Measurements from ENCODE around the gene LYPD6B. TPM values are rescaled to one million over a fixed set of nuclear protein-coding genes. Genes with fewer than 3 reads are reported as not detected.

Gene LYPD6B
- total RNA-seq, 2 donors from 2014 or later = 1.4 TPM; not detected in 1

- no peak overlapping the region for H3K27ac Mint-ChIP-seq
- no peaks in the 10 kb centered on the region for H3K4me1 Mint-ChIP-seq
- H3K36me3 Mint-ChIP-seq (ENCODE audit: low read depth) = peaks cover 4% of the 10 kb centered on the region
- DNase-seq = no peak
- H3K4me3 Mint-ChIP-seq = no peak overlapping the region
- H3K27me3 Mint-ChIP-seq = peaks cover 22% of the 10 kb centered on the region
- H3K9me3 ChIP-seq (ENCODE audit: control insufficient read depth, low read length, poor library complexity, severe bottlenecking) = no peaks in the 10 kb centered on the region
- ATAC-seq = no peak
These were observed 137.5 kb downstream of the LYPD6B start for GRCh38 chr2:149175956-149176355.

DNA sequence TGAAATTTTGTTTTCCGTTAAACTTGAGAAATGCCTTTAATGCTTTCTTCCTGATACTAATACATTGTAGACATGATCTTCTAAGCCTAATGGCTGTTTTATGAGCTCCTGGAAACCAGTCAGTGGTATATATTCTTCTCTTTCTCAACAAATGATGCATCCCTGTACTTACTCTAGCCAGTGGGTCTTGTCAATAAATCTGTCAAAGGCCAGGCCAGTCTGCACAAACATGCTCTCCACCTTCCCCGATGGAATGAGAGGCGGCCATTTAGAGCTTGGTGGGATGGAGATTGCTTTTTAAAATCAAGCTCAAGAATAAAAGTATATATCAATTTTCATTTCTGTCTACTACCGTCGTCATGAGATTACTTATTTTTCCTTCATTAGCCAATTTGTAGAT is 140.1 kb downstream of the LYPD6B start:
- peaks cover 7% of the 10 kb centered on the region for H3K36me3 Mint-ChIP-seq (ENCODE audit: low read depth)
- H3K9me3 ChIP-seq (ENCODE audit: control insufficient read depth, low read length, poor library complexity, severe bottlenecking) = no peaks in the 10 kb centered on the region
- DNase-seq = no peak
- ATAC-seq = no peak
- H3K27me3 Mint-ChIP-seq = peaks cover 24% of the 10 kb centered on the region
- H3K27ac Mint-ChIP-seq = no peak overlapping the region
- H3K4me3 Mint-ChIP-seq = no peak overlapping the region
- no peaks in the 10 kb centered on the region for H3K4me1 Mint-ChIP-seq

- DNase-seq (no peak), ATAC-seq (no peak)
- no peak overlapping the region for H3K27ac Mint-ChIP-seq
- no peaks in the 10 kb centered on the region for H3K9me3 ChIP-seq (ENCODE audit: control insufficient read depth, low read length, poor library complexity, severe bottlenecking)
- H3K36me3 Mint-ChIP-seq (ENCODE audit: low read depth) = peaks cover 7% of the 10 kb centered on the region
- no peak overlapping the region for H3K4me3 Mint-ChIP-seq
- no peaks in the 10 kb centered on the region for H3K4me1 Mint-ChIP-seq
- peaks cover 24% of the 10 kb centered on the region for H3K27me3 Mint-ChIP-seq
These were observed 141.9 kb downstream of the LYPD6B start for GRCh38 chr2:149180226-149180875.

DNA sequence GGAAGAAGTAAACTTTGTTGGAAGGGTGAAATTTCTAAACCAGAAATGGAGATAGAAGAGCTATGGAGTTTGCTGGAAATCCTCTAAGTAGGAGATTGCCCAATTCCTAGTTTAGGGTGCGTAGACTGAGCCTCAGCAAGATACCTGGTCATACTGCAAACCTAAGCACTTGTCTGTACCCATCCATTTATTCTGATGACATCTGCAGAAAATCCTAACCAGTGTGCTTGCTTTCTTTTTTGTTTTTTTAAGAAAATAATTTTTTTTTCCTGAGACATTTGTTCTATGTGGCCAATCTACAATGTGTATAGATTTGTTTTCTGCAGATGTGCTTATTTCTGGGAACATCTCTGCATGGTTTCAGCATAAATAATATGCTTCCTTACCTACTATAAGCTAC is 144.7 kb downstream of the LYPD6B start:
- no peak overlapping the region for H3K27ac Mint-ChIP-seq
- ATAC-seq (no peak), DNase-seq (no peak)
- no peaks in the 10 kb centered on the region for H3K9me3 ChIP-seq (ENCODE audit: control insufficient read depth, low read length, poor library complexity, severe bottlenecking)
- peaks cover 26% of the 10 kb centered on the region for H3K27me3 Mint-ChIP-seq
- H3K36me3 Mint-ChIP-seq (ENCODE audit: low read depth) = peaks cover 7% of the 10 kb centered on the region
- no peaks in the 10 kb centered on the region for H3K4me1 Mint-ChIP-seq
- H3K4me3 Mint-ChIP-seq = no peak overlapping the region

GRCh38 chr2:149184991-149185390 is 146.5 kb downstream of the LYPD6B start:
- Mint-ChIP-seq H3K4me1 (no peaks in the 10 kb centered on the region), H3K4me3 (no peak overlapping the region), H3K27ac (no peak overlapping the region), H3K27me3 (peaks cover 22% of the 10 kb centered on the region), H3K36me3 (ENCODE audit: low read depth) (peaks cover 3% of the 10 kb centered on the region)
- no peak for ATAC-seq
- no peaks in the 10 kb centered on the region for H3K9me3 ChIP-seq (ENCODE audit: control insufficient read depth, low read length, poor library complexity, severe bottlenecking)
- DNase-seq = no peak

- no peak for DNase-seq
- Mint-ChIP-seq H3K36me3 (ENCODE audit: low read depth) (peaks cover 3% of the 10 kb centered on the region), H3K27ac (no peak overlapping the region), H3K27me3 (peaks cover 12% of the 10 kb centered on the region), H3K4me3 (no peak overlapping the region), H3K4me1 (no peaks in the 10 kb centered on the region)
- no peaks in the 10 kb centered on the region for H3K9me3 ChIP-seq (ENCODE audit: control insufficient read depth, low read length, poor library complexity, severe bottlenecking)
- no peak for ATAC-seq
These were observed 147.5 kb downstream of the LYPD6B start for GRCh38 chr2:149185942-149186490.

DNA sequence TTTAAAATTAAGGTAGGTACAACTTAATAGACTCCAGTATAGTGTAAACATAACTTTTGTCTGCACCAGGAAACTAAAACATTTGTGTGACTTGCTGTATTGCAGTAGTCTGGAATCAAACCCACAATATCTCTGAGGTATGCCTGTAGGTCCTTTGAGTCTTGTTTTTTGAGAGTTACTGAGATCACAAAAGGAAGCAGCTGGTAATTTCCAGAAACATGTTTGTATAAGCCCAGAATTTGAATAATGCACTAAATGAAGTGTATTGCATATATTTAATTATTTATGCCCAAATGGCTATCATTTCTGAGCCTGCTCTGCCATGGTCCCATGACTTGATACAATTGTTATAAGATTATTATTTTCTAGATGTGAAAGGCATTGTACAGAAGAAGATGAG is 148.6 kb downstream of the LYPD6B start:
- H3K9me3 ChIP-seq (ENCODE audit: control insufficient read depth, low read length, poor library complexity, severe bottlenecking) = no peaks in the 10 kb centered on the region
- DNase-seq (no peak), ATAC-seq (no peak)
- Mint-ChIP-seq H3K27me3 (peaks cover 11% of the 10 kb centered on the region), H3K4me1 (no peaks in the 10 kb centered on the region), H3K4me3 (no peak overlapping the region), H3K36me3 (ENCODE audit: low read depth) (no peaks in the 10 kb centered on the region), H3K27ac (no peak overlapping the region)

DNA sequence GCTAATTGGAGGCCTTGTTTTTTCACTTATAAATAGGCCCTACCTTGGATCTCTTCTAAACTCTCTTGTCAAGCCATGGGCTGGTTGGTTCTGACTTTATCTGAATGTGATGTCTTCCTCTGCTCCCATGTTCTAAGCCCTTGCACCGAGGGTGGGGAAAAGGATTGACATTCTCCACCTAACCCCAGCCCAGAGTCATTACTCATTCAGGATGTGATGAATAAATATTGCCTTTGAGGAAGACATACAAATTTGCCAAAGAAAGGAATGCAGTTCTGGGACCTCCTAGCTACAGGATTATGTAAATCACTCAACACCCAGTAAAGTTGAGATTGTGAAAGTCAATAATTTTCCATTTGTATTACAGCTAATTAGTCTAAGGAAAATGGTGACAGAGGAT is 149.8 kb downstream of the LYPD6B start:
- DNase-seq (no peak), ATAC-seq (no peak)
- H3K9me3 ChIP-seq (ENCODE audit: control insufficient read depth, low read length, poor library complexity, severe bottlenecking) = no peaks in the 10 kb centered on the region
- peaks cover 11% of the 10 kb centered on the region for H3K27me3 Mint-ChIP-seq
- H3K4me3 Mint-ChIP-seq = no peak overlapping the region
- H3K27ac Mint-ChIP-seq = no peak overlapping the region
- no peaks in the 10 kb centered on the region for H3K36me3 Mint-ChIP-seq (ENCODE audit: low read depth)
- no peaks in the 10 kb centered on the region for H3K4me1 Mint-ChIP-seq

GRCh38 chr2:149189769-149190168 is 151.3 kb downstream of the LYPD6B start:
- Mint-ChIP-seq H3K27me3 (peaks cover 11% of the 10 kb centered on the region), H3K4me3 (no peak overlapping the region), H3K4me1 (no peaks in the 10 kb centered on the region), H3K36me3 (ENCODE audit: low read depth) (no peaks in the 10 kb centered on the region), H3K27ac (no peak overlapping the region)
- no peak for DNase-seq
- no peaks in the 10 kb centered on the region for H3K9me3 ChIP-seq (ENCODE audit: control insufficient read depth, low read length, poor library complexity, severe bottlenecking)
- ATAC-seq = no peak

DNA sequence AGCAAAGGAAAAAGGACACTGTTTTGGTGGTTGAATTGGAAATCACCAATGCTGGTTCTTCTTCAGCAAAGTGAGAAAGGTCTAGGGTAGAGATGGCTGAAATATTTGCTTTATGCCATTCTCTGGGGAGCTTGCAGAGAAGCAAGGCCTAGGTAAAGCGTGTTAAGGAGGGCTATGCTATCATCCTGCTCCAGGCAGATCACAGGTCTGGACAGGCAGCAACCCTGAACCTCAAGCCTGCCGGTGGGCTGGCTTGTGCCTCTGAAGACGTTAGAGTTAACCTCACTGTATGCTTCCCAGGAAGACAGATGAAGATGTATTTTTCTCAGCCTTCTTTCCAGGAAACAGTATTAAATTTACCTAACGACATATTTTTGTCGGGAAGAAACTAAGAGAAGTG is 153.4 kb downstream of the LYPD6B start:
- no peaks in the 10 kb centered on the region for H3K4me1 Mint-ChIP-seq
- no peak for ATAC-seq
- H3K4me3 Mint-ChIP-seq = no peak overlapping the region
- H3K9me3 ChIP-seq (ENCODE audit: control insufficient read depth, low read length, poor library complexity, severe bottlenecking) = no peaks in the 10 kb centered on the region
- no peak overlapping the region for H3K27ac Mint-ChIP-seq
- no peak for DNase-seq
- peaks cover 11% of the 10 kb centered on the region for H3K27me3 Mint-ChIP-seq
- no peaks in the 10 kb centered on the region for H3K36me3 Mint-ChIP-seq (ENCODE audit: low read depth)

DNA sequence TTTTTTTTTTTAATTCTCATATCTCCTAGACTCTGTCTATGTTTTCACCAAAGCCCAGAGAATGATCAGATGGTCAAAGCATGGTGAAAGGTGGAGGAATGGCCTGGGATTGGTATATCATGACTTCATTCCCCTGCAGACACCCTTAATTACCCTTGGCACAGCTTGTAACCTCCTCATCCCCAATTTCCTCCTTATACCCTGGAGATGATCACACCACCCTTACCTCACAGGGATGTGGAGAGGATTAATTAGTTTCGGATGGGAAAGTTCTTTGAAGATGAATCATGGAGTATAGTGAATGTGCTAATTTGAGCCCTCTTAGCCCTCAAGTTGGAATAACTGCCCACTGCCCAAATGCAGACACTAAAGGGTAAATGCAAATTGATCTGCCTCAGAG is 153.9 kb downstream of the LYPD6B start:
- no peak for ATAC-seq
- H3K27me3 Mint-ChIP-seq = peaks cover 15% of the 10 kb centered on the region
- no peaks in the 10 kb centered on the region for H3K4me1 Mint-ChIP-seq
- no peaks in the 10 kb centered on the region for H3K9me3 ChIP-seq (ENCODE audit: control insufficient read depth, low read length, poor library complexity, severe bottlenecking)
- no peak overlapping the region for H3K4me3 Mint-ChIP-seq
- DNase-seq = no peak
- no peak overlapping the region for H3K27ac Mint-ChIP-seq
- no peaks in the 10 kb centered on the region for H3K36me3 Mint-ChIP-seq (ENCODE audit: low read depth)

GRCh38 chr2:149200109-149200520 is 161.6 kb downstream of the LYPD6B start:
- ATAC-seq (no peak), DNase-seq (no peak)
- Mint-ChIP-seq H3K27ac (no peak overlapping the region), H3K4me1 (no peaks in the 10 kb centered on the region), H3K36me3 (ENCODE audit: low read depth) (no peaks in the 10 kb centered on the region), H3K27me3 (peaks cover 8% of the 10 kb centered on the region), H3K4me3 (no peak overlapping the region)
- no peaks in the 10 kb centered on the region for H3K9me3 ChIP-seq (ENCODE audit: control insufficient read depth, low read length, poor library complexity, severe bottlenecking)

GRCh38 chr2:149204686-149205085 is 166.2 kb downstream of the LYPD6B start:
- H3K4me1 Mint-ChIP-seq = no peaks in the 10 kb centered on the region
- ATAC-seq (no peak), DNase-seq (no peak)
- no peaks in the 10 kb centered on the region for H3K36me3 Mint-ChIP-seq (ENCODE audit: low read depth)
- peaks cover 23% of the 10 kb centered on the region for H3K27me3 Mint-ChIP-seq
- no peak overlapping the region for H3K27ac Mint-ChIP-seq
- no peak overlapping the region for H3K4me3 Mint-ChIP-seq
- H3K9me3 ChIP-seq (ENCODE audit: control insufficient read depth, low read length, poor library complexity, severe bottlenecking) = no peaks in the 10 kb centered on the region

- H3K27ac Mint-ChIP-seq = no peak overlapping the region
- no peak for DNase-seq
- H3K4me3 Mint-ChIP-seq = no peak overlapping the region
- peaks cover 23% of the 10 kb centered on the region for H3K27me3 Mint-ChIP-seq
- no peak for ATAC-seq
- no peaks in the 10 kb centered on the region for H3K9me3 ChIP-seq (ENCODE audit: control insufficient read depth, low read length, poor library complexity, severe bottlenecking)
- no peaks in the 10 kb centered on the region for H3K36me3 Mint-ChIP-seq (ENCODE audit: low read depth)
- no peaks in the 10 kb centered on the region for H3K4me1 Mint-ChIP-seq
These were observed 166.6 kb downstream of the LYPD6B start for GRCh38 chr2:149205143-149205542.

All from T-helper 17 cell (primary cell).